HG03175 (cell line): ENCODE measurements around the gene MAN2A1.

Source experiments
- ATAC-seq: cut with Tn5 transposase; IDR thresholded peaks from one replicate; pipeline ENCODE4 v1.9.1; 2021; ENCODE audit warnings: mild to moderate bottlenecking, moderate library complexity; ENCODE audit not compliant: unreplicated experiment

MAN2A1 gene

GRCh38 chr5:109678447-109678846 lies 11.3 kb upstream of the MAN2A1 start:
- ATAC-seq = no peak

- no peak for ATAC-seq
Measured at GRCh38 chr5:109681763-109682162, 8.0 kb upstream of the MAN2A1 start.

GRCh38 chr5:109682383-109682782 lies 7.3 kb upstream of the MAN2A1 start:
- ATAC-seq = no peak

GRCh38 chr5:109685916-109686315 lies 3.8 kb upstream of the MAN2A1 start:
- ATAC-seq = no peak

GRCh38 chr5:109688630-109688969 lies 1.1 kb upstream of the MAN2A1 start:
- peak; percentile 3 for ATAC-seq

GRCh38 chr5:109688970-109689739 lies 572 bp upstream of the MAN2A1 start:
- peak; percentile 77 for ATAC-seq

- peak; percentile 5 for ATAC-seq
Measured at GRCh38 chr5:109690242-109690974, 681 bp downstream of the MAN2A1 start.

- peak; percentile 22 for ATAC-seq
Measured at GRCh38 chr5:109690975-109691574, 1.3 kb downstream of the MAN2A1 start.

GRCh38 chr5:109691996-109692395 lies 2.3 kb downstream of the MAN2A1 start:
- ATAC-seq = no peak

- no peak for ATAC-seq
Measured at GRCh38 chr5:109692852-109693251, 3.1 kb downstream of the MAN2A1 start.

- no peak for ATAC-seq
Measured at GRCh38 chr5:109693535-109694400, 4.0 kb downstream of the MAN2A1 start.

- no peak for ATAC-seq
Measured at GRCh38 chr5:109694451-109694891, 4.7 kb downstream of the MAN2A1 start.

GRCh38 chr5:109695005-109695926 lies 5.5 kb downstream of the MAN2A1 start:
- ATAC-seq = peak; percentile 63

GRCh38 chr5:109697339-109697738 lies 7.6 kb downstream of the MAN2A1 start:
- ATAC-seq = no peak

GRCh38 chr5:109700516-109701153 lies 10.9 kb downstream of the MAN2A1 start:
- ATAC-seq = no peak

GRCh38 chr5:109701252-109701651 lies 11.5 kb downstream of the MAN2A1 start:
- ATAC-seq = no peak

- no peak for ATAC-seq
Measured at GRCh38 chr5:109701792-109702191, 12.1 kb downstream of the MAN2A1 start.

GRCh38 chr5:109703166-109703565 lies 13.4 kb downstream of the MAN2A1 start:
- no peak for ATAC-seq

GRCh38 chr5:109703829-109704228 lies 14.1 kb downstream of the MAN2A1 start:
- no peak for ATAC-seq
